DMS53 treated with DMSO at 0.1 percent for 48 hours (cell line): ENCODE data around the gene ZNF79.
"Not testable (repeated sequence)": the region's sequence is repeated elsewhere in the genome, so short reads cannot be mapped to it uniquely, and the experiment has no call there.

ENCODE experiments used
- DNase-seq: peaks from one replicate; lab custom pipeline; 2025; ENCODE audit not compliant: unreplicated experiment; lab: John Stamatoyannopoulos, UW

Gene ZNF79

DNA sequence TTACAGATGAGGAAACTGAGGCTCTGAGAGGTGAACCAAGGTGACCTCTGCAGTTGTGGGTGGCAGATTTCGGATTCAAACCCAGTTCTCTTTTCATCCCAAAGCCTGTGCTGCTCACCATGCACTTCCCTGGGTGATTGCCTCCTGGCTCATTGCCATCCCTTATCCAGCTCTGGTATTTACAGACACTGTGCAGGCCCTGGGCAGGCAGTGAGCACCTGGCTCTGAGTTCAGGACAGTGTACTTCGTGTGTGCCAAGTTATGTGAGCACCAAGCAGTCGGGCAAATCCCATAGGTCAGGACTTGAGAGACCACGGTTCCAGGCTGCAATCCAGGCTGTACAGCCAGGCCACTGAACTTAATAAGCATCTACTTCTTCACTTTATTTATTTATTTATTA is 28.5 kb downstream of the ZNF79 start:
- DNase-seq, result no peak

DNA sequence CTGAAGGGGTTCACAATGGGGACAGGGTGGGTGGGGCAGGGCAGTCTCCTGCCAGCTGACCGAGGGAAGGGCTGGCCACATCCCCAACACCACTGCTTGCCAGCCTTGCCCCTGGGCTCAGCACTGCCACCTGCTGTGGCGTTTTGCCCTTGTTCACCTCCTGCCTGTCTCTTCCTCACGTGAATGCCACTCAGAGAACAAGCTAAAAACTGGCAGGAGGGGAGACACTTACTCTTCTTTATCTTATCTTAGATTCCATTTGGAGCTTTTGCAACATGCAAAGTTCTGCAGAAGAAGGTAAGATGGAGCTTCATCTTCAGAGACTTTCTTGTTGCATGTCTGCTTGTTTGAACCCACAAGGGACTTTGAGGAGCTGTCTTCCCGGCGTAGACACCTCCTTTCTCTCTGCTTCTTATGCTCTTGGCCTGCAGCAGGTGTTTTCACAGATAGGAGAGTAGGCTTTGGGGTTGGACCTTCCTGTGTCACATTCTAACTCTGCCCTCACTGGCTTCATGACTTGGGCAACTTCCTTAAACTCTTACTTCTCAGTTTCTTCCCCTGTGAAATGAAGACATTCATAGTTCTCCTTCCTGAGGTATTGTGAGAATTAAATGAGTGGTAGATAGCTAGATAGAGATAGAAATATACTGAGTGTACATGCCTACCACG is 31.3 kb downstream of the ZNF79 start:
- DNase-seq, result no peak

DNA sequence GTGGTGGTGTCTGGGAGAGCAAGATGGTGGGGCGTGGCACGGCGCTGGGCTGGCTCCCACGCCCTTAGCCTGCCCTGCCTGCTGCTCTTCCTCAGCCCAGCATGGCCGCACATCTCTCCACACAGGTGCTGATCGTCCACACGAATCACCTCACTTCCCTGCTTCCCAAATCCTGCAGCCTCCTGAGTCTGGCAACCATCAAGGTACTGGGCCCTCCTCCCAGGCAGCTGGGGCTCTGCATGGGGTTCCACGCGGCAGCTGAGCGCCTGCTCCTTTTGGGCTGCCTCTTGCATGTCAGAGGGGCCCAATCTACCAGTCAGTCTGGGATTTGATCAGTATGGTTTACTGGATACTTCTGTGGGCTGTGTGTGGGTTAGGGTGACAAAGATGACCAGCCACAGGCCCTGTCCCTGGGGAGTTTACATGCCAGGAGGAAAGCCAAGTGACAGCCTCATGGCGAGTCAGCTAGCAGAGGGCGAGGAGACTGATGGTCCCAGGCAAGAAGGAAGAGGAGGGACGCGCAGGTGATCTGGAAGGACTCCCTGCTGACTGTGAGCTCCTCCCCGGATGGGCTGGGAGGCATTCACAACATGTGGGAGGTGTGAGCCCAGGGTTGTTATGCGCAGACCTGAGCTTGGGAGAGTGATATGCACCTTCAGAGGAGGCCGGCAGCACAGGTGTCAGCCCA is 33.2 kb downstream of the ZNF79 start:
- DNase-seq, result no peak

DNA sequence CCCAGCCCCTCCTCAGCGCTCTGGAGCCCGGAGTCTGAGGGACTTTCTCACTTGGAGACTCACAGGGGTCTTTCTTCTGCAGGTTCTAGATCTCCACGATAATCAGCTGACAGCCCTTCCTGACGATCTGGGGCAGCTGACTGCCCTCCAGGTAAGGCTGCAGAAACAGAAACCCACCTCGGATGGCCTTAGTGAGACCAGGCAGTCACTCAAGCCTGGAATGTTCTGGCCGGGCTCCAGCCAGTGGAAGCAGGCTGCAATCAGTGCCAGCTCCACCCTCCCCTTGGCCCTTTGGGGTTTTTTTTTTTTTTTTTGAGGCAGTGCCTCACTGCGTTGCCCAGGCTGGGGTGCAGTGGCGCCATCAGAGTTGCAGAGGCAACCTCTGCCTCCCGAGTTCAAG is 34.7 kb downstream of the ZNF79 start:
- DNase-seq, result no peak

DNA sequence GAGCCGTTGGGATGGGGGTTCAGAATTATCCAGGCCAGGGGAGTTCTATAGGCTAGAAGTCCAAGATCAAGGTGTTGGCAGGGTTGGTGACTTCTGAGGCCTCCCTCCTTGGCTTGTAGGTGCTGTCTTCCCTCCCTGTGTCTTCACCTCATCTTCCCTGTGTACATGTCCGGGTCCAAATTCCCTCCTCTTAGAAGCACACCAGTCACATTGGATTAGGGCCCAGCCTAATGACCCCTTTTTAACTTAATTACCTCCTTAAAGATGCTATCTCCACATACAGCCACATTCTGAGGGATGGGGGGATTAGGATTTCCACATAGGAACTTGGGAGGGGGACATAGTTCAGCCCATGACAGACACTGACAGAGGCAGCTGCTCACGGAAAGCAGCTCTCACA is 39.2 kb downstream of the ZNF79 start:
- no peak for DNase-seq

DNA sequence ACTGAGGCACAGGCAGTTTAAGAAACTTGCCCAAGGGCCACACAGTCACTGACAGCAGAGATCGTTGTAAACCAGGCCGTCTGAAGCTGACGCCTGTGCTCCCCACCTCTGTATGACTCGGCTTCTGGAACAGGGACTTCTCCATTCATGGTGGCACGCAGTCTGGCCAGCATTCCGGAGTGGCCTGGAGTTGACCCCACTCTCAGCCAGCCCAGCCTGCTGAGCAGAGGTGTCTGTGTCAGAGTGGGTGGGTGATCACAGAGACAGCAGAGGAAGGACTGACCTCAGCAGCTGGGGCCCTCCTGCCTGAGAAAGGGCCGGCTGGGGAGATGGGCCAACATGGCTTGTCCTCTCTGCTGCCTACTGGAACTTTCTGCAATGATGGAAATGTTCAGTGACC is 39.7 kb downstream of the ZNF79 start:
- DNase-seq, result no peak

DNA sequence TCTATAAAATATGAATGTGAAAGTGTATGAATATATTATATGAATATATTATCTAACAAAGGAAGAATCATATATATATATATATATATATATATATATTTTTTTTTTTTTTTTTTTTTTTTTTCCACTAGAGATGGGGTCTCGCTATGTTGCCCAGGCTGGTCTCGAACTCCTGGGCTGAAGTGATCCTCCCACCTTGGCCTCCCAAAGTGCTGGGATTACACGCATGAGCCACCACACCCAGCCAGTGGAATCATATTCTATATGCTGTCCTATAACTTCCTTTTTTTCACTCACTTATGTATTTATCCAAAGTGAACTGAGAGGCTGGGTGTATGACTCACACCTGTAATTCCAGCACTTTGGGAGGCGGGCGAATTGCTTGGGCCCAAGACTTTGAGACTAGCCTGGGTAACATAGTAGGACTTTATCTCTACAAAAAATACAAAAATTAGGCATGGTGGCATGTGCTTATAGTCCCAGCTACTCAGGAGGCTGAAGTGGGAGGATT is 42.3 kb downstream of the ZNF79 start:
- DNase-seq, result not testable (repeated sequence)

DNA sequence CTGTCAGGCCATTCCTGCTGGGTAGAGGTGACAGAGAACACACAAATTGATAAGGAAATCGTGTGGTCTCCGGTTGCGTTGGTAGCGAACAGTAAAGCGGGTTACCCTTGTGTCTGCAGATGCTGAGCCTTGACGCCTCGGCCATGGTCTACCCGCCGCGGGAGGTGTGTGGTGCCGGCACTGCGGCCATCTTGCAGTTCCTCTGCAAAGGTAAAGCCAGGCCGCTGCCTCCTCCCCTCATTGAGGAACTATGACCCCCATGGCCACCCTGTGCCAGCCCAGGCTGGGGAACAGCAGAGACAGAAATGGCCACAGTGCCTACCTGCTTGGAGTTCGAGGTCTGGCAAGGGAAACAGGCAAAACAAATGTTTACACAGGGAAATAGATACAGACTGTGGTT is 43.4 kb downstream of the ZNF79 start:
- DNase-seq, result no peak

DNA sequence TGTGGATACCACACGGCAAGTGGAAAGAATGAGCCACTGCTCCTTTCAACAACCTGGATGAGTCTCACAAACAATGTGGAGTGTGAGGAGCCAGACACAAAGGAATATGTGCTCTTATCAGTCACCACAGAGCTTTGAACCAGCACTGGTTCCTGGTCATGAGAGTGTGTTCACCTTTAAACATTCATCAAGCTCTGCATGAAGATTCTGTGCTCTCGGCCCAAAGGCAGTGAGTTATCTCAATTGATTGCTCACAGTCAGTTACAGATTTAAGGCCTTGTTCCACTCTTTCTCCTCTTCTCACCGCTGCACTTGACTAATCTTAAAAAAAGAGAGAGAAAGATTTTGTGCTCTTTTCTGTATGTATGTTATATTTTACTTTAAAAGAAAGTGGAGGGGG is 46.5 kb downstream of the ZNF79 start:
- DNase-seq, result no peak

DNA sequence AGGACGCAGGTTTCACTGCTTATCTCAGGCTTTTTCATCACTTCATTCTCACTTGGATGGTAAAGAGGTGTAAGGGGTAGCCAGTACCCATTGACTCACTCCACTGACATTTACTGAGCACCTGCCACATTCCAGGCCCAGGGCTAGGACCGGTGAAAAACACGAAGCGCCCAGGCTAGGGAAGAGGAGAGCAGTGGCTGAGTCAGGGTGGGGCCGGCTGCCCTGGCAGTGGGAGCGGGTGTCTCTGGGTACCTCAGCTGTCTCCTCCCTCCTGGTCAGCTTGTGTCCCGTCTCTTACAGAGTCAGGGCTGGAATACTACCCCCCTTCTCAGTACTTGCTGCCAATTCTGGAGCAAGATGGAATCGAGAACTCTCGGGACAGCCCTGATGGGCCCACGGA is 49.3 kb downstream of the ZNF79 start:
- DNase-seq, result no peak

DNA sequence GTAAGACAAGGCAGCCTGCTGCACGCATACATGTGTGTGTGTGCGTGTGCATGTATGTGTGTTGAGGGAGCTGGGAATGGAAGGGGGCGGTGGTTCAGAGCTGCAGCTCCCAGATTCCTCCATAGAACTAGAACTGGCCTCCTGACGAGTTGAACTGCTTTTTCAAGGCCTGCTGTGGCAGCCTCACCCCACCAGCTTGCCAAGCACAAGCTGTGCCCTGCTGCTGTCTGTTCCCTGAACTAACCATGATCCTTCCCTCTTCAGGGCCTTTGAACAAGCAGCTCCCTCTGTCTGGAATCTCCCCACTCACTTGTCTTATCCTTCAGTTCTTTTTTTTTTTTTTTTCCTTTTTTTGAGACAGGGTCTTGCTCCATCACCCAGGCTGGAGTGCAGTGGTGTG is 49.8 kb downstream of the ZNF79 start:
- DNase-seq, result no peak

DNA sequence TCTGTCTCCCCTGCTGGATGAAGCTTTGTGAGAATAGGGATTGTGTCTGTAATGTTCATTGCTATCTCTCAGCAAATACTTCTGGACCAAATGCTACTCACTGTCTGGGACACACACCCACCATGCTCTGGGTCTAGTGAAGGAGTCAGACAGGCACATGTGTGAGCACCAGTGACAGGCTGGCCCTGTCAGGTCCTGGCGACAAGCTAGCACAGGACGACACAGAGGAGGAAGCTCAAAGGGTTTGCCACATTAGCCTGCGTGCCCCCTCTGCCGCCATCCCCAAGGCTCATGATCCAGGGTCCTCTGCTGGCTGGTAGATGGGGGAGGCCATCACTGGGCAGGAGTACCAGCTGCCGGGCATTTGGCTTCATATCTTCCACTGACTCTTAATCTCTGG is 50.4 kb downstream of the ZNF79 start:
- DNase-seq, result no peak

DNA sequence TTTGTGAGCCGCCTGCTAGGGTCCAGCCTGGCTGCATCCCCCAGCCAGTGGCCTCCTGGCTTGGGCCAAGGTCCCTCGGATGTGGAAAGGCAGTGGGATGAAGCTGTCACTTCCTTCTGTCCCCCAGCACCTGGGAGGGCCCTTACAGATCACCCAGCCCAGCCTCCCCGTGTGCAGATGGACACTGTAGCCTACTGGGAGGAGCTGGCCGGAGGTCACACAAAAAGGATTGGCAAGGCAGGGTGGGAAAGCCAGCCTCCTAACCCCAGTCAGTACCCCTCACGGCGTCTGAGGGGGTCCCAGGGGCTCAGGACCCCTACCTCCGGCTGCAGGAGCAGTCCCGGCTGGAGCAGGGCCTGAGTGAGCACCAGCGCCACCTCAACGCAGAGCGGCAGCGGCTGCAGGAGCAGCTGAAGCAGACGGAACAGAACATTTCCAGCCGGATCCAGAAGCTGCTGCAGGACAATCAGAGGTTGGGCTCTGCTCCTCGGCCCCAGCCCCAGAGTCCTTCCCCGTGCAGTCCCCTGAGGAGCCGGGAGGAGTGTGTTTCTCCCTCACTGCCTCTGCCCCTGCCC is 55.4 kb downstream of the ZNF79 start:
- no peak for DNase-seq

DNA sequence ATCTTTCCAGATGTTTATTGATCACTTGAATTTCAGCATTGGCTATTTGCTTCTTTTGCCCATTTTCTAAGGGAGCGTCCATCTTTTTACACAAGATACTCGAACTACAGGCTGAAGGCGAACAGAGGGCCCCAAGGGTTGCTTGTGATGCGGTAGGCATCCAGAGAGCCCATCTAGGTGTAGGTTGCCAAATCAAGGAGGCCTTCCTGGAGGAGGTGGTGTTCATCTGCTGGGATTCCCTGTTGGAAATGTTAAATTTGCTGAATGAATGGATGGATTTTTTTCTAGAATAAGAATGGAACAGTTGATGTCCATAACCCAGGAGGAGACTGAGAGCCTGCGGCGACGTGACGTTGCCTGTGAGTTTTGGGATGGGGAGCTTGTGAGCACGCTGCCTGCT is 58.5 kb downstream of the ZNF79 start:
- DNase-seq, result no peak

DNA sequence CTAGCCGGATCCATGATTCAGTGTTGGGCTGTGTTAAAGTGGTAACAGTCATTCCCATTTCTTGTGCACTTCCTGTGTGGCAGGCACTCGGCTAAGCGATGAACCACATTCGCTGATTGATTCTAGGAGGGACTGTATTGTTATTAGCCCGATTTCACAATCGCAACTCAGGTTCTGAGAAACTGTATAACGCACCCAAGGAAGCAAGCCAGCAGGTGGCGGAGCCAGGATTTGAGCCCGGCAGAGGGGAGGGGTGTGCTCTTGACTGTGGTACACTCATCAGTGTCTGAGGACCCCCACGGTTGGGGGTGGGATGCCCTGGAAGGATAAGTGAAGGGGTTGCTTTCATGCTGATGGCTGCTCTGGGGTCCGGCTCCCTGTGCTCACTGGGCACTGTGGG is 61.8 kb downstream of the ZNF79 start:
- no peak for DNase-seq

DNA sequence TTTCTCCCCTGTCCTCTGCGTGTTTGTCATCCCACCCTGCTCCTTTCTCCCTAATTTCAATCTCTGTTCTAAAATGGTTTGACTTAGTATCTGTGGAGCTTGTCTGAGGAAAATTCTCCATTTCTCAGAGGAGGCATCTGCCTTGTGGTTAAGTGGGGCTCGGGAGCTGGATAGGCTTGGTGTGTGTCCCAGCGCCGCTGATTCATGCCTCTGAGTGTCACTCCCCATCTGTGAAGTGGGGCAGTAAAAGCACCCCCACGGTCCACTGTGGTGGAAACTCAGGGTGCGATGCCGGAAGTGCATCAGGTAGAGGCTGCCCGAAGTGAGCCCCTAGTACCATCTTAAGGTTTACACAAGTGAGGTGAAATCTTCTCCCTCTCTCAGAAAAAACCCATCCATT is 64.8 kb downstream of the ZNF79 start:
- no peak for DNase-seq

DNA sequence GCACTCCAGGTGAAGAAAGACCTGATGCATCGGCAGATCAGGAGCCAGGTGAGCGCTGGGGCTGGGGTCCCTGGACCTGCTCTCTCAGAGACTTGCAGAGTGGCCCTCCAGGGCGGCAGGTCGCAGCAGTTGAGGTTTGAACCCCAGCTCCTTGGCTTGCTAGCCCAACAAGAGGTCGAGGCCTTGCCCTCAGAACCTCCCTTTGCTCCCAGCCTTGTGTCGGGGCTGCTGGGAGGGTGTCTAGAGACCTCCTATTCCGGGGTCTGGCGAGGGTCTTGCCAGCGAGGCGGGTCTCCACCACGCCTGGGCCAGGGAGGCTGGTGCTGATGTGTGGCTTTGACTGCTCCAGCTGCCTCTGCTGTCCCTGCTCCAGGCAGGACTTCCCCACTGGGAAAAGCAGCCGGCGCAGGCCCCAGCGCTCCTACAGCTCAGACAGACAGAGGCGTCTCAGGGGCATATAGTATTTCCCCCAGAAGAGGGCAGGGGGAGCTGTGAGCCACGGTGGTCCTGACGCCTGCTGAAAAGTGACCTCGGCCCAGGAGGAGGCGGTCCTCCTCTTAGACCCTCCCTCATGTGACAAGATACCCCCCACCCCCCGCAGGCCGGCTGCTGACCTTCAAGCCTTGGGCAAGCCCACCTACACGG is 65.4 kb downstream of the ZNF79 start:
- no peak for DNase-seq

DNA sequence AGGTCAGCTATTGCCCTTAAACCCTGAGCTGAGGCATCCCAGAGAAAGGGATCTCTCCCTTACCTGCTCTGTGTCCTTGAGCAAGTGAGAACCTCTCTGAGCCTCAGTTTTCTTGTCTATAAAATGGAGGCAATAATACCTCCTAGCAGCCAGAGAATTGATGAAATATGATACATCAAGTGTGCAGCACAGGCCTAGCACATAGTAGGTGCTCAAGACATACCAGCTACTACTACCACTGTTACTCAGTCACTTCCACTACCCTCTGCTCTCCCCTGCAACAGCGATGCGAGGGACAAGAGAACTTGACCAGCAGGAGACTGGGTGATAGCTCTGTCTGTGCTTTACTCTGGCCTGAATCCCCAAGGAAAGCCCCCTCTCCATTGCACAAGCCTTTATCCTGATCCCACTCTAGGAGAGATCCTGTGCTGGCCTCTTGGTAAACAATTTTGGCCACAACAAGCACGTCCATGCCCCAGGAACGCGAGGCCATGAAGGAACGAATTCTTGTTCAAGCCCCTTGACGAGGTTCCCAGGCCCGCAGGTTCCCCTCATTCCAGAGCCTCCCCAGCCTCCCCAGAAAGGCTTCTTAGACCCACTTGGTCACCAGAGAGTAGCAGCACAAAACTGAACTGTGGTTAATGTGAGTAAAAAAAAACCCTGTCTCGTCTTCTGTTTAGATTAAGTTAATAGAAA is 66.5 kb downstream of the ZNF79 start:
- DNase-seq, result no peak

DNA sequence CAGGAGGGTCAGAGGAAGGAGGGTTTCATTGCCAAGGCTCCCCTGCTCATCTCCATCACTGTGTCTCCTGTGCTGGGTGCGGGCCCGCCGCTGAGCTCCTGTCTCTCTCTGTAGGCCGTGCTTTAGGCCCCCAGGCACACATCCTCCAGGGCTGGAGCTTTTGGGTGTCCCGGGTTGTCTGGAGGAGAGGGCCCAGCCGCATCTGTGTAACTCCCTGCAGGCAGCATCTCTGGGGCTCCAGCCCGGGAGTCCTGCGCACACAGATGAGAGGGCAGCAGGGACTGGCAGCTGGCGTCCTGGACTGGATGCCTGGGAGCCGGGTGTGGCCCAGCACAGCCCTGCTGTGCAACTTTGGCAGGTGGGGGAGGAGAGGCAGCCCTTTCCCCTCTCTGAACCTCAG is 67.3 kb downstream of the ZNF79 start:
- no peak for DNase-seq

DNA sequence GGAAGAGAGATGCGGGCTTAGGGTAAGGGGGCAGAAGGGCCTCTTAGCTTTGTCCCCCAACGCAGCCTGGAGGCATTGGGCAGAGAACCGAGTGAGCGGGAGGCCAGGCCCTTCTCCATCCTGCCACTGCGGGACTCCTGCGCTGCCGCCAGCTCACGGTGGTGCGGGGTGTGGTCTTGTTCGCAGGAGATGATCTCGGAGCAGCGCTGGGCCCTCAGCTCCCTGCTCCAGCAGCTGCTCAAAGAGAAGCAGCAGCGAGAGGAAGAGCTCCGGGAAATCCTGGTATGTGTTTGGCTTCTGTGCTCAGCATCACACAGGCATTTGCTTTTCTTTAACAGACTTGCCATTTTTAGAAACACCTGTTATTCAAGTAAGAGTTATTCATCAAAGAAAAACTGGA is 68.4 kb downstream of the ZNF79 start:
- DNase-seq, result no peak

DNA sequence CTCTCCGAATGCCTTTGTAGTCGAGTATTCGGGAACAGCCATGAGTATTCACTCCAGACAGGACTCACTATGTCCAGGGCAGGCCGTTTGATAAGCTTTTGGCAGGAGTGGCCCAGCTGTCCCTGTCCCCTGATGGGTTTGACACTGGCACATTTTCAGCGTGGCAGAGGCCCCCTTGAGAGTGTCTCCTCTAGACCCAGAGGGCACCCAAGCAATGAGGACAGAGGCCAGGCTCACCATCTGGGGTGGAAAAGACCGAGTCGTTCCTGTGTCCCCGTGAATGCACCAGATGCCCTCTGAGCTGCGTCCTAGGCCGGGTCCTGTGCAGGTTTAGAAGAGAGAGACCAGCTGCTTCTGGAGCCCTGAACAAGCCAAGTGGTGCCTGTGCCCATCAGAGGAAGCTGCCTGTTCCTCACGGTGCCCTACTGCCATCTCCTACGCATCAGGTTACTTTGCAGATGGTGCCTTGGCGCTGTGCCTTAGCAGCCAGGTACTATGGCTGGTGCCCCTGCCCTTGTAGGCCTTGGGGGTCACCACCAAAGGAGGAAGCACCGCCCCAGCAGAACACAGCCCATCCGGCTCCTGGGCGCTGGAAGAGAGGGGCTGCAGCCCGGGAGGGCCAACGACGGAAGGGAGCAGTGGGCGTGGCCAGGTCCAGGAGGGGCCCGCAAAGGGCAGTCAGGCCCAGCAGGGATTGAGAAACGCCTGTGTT is 69.6 kb downstream of the ZNF79 start:
- DNase-seq, result no peak
